ENCODE data around the gene COQ2. TPM values are rescaled to one million over a fixed set of nuclear protein-coding genes. Genes with fewer than 3 reads are reported as not detected.

Gene COQ2
- total and polyA plus RNA-seq, 2 experiments from 2014 or later: 9.5 to 19.1 TPM

DNA sequence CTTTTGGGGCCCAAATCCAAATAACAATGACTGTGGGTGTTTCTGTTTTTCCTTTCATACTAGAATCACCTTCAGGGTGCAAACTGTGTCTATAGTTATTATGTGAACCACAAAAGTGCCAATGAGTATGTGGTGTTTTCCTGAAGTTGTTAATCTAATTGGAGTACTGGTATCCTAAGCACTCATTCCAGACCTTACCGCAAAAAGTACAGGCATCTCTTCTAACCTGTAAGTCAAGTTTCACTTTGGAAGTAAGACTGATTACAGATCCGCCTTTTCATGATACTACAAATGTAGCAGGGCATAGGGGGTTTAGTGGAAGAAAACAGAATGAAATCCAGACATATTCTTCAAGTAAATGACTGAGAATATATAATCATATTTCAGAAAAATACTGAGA lies 16.1 kb downstream of the COQ2 start:
- no peaks in the 10 kb centered on the region for H3K9me2 ChIP-seq (ENCODE audit: insufficient read depth)
- no peak overlapping the region for H2AFZ ChIP-seq
- peaks cover 23% of the 10 kb centered on the region; the same call in 1 of the 2 replicates for H3F3A ChIP-seq (ENCODE audit: insufficient read depth)
- no peaks in the 10 kb centered on the region for H3K79me2 ChIP-seq (ENCODE audit: insufficient read depth)
- no peak overlapping the region for H3K4me2 ChIP-seq (ENCODE audit: unreplicated experiment)
- DNase-seq: no peak
- no peaks in the 10 kb centered on the region for H3K36me3 ChIP-seq (ENCODE audit: low read depth)
- H4K20me1 ChIP-seq (ENCODE audit: insufficient read depth): no peaks in the 10 kb centered on the region
- no peak overlapping the region for H3K27ac ChIP-seq
- no peak for TF ChIP-seq EZH2 (IDR thresholded peaks at IDR 0.05; ENCODE audit: insufficient read depth, poor library complexity, severe bottlenecking)
- no peak for TF ChIP-seq EZH2phosphoT487 (IDR thresholded peaks at IDR 0.05; ENCODE audit: insufficient read depth, low read depth)
- WGBS, 2 experiments (ENCODE audit: low coverage in 1 of 2, low lambda C conversion rate in 2 of 2, missing lambda C conversion rate in 2 of 2): 47% methylated on average over 2 of the region's 2 CpGs
- H3K9me3 ChIP-seq (ENCODE audit: low read depth): no peaks in the 10 kb centered on the region
- H3K27me3 ChIP-seq (replicated peaks; ENCODE audit: insufficient read depth): no peaks in the 10 kb centered on the region
- no peak overlapping the region for H3K4me3 ChIP-seq
- H3K4me1 ChIP-seq (ENCODE audit: insufficient read depth): peaks cover 24% of the 10 kb centered on the region
- in situ Hi-C loops (cut with MboI): loop anchor here (25.0 kb wide), 2 partner anchors 406 to 806 kb away; no protein-coding TSS in a partner anchor
- no peak overlapping the region for H3K9ac ChIP-seq

DNA sequence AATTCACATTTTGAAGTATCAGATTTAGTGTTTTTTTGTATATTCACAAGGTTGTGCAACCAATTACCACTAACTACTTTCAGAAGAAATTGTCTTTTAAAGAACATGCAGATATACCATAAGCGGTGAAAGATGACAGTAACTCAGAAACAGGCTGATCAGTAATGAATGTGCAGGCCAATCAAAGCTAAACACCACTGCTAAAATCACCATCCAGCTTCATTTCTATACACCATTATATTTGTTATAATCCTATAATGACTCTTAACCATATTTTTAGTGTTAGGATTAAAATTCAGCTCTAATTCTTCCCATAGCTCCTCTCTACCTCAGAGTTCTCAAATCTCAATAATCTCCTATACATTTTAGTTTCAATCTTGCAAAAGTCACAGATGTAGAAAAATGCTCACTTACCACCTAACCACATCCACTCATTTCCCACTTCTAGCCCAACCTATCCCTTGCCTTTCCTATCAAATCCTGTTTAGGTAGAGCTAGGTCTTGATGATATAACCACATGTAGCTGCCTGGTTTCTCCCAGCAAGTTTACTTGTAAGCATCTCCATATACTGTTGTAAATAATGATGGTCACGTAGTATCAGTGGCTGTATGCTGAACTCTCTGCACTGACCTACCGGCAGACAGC lies 16.6 kb downstream of the COQ2 start:
- Histone ChIP-seq H3K36me3 (ENCODE audit: low read depth) (no peaks in the 10 kb centered on the region), H3K9me2 (ENCODE audit: insufficient read depth) (no peaks in the 10 kb centered on the region), H3K27me3 (replicated peaks; ENCODE audit: insufficient read depth) (no peaks in the 10 kb centered on the region), H3K9me3 (ENCODE audit: low read depth) (no peaks in the 10 kb centered on the region), H3K4me3 (no peak overlapping the region), H4K20me1 (ENCODE audit: insufficient read depth) (no peaks in the 10 kb centered on the region), H3K4me1 (ENCODE audit: insufficient read depth) (peaks cover 24% of the 10 kb centered on the region), H3K27ac (no peak overlapping the region; the same call in 1 of the 2 replicates), H3K79me2 (ENCODE audit: insufficient read depth) (no peaks in the 10 kb centered on the region), H3F3A (ENCODE audit: insufficient read depth) (peaks cover 23% of the 10 kb centered on the region; the same call in 1 of the 2 replicates), H2AFZ (no peak overlapping the region), H3K4me2 (ENCODE audit: unreplicated experiment) (peak overlapping the region; percentile 43), H3K9ac (no peak overlapping the region; the same call in 1 of the 2 replicates)
- in situ Hi-C loops (cut with MboI): loop anchor here (25.0 kb wide), 2 partner anchors 406 to 806 kb away; no protein-coding TSS in a partner anchor
- TF ChIP-seq EZH2phosphoT487 (IDR thresholded peaks at IDR 0.05; ENCODE audit: insufficient read depth, low read depth): no peak
- no peak for TF ChIP-seq EZH2 (IDR thresholded peaks at IDR 0.05; ENCODE audit: insufficient read depth, poor library complexity, severe bottlenecking)
- no peak for DNase-seq
- 97 to 99% methylated on average over 3 of the region's 3 CpGs for WGBS, 2 experiments (ENCODE audit: low coverage in 1 of 2, low lambda C conversion rate in 2 of 2, missing lambda C conversion rate in 2 of 2)

DNA sequence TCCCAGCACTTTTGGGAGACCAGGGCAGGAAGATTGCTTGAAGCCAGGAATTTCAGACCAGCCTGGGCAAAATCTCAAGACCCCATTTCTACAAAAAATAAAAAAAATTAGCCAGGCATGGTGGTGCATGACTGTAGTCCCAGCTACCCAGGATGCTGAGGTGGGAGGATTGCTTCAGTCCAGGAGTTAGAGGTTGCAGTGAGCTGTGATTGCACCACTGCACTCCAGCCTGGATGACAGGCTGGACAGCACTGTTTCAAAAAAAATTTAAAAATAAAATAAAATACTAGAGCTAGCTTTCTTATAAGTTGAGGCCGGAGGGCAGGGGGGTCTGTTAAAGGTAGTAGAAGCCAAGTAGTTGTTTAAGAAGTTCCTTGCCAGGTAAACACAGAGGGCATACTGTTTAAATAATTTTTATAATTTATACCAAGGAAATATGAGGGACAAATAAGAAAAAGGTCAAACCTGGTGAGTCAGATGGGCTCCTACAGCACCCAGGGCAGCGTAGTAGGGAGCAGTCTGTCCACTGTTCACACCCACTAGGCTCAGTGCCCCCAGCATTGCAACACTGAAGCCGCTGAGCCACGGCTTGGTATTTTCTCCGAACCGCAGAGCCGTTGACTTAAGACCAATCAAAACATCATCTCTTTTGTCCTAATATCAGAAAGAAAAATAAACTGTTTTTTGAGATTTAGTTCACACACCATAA lies 17.3 kb downstream of the COQ2 start:
- Histone ChIP-seq H3F3A (ENCODE audit: insufficient read depth) (peaks cover 23% of the 10 kb centered on the region; the same call in 1 of the 2 replicates), H3K9me3 (ENCODE audit: low read depth) (no peaks in the 10 kb centered on the region), H3K9me2 (ENCODE audit: insufficient read depth) (no peaks in the 10 kb centered on the region), H3K9ac (peak overlapping the region; percentile 23; the same call in 1 of the 2 replicates), H3K27ac (peak overlapping the region; percentile 73), H3K4me1 (ENCODE audit: insufficient read depth) (peaks cover 24% of the 10 kb centered on the region), H3K4me3 (no peak overlapping the region), H3K27me3 (replicated peaks; ENCODE audit: insufficient read depth) (no peaks in the 10 kb centered on the region), H3K36me3 (ENCODE audit: low read depth) (no peaks in the 10 kb centered on the region), H3K4me2 (ENCODE audit: unreplicated experiment) (peak overlapping the region; percentile 43), H4K20me1 (ENCODE audit: insufficient read depth) (no peaks in the 10 kb centered on the region), H2AFZ (no peak overlapping the region), H3K79me2 (ENCODE audit: insufficient read depth) (no peaks in the 10 kb centered on the region)
- peak; percentile 86 for DNase-seq
- TF ChIP-seq EZH2 (IDR thresholded peaks at IDR 0.05; ENCODE audit: insufficient read depth, poor library complexity, severe bottlenecking): no peak
- TF ChIP-seq EZH2phosphoT487 (IDR thresholded peaks at IDR 0.05; ENCODE audit: insufficient read depth, low read depth): no peak
- in situ Hi-C loops (cut with MboI): loop anchor here (25.0 kb wide), 2 partner anchors 405 to 805 kb away; no protein-coding TSS in a partner anchor
- WGBS, 2 experiments (ENCODE audit: low coverage in 1 of 2, low lambda C conversion rate in 2 of 2, missing lambda C conversion rate in 2 of 2): 69 to 71% methylated on average over 7 of the region's 7 CpGs

DNA sequence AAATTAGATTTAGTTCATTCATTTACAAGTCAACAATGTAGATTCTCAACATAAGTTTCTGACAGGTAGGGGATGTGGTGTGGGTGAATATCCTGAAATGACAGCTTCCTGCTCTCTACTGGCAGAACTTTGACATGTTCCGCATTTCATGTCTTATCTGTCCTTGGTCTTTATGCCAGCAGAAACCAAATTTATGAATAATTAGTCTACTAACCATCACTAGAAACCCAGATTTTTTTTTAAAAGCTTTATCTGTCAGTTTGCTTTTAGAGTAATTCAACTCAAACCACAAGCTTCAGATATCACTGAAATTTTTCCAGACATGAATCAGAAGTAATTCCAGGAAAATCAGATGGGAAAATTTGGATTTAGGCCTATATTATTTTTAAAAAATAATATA lies 17.9 kb downstream of the COQ2 start:
- Histone ChIP-seq H3K79me2 (ENCODE audit: insufficient read depth) (no peaks in the 10 kb centered on the region), H3K9me2 (ENCODE audit: insufficient read depth) (no peaks in the 10 kb centered on the region), H3K4me2 (ENCODE audit: unreplicated experiment) (no peak overlapping the region), H3K9me3 (ENCODE audit: low read depth) (no peaks in the 10 kb centered on the region), H3K36me3 (ENCODE audit: low read depth) (no peaks in the 10 kb centered on the region), H4K20me1 (ENCODE audit: insufficient read depth) (no peaks in the 10 kb centered on the region), H3K27me3 (replicated peaks; ENCODE audit: insufficient read depth) (no peaks in the 10 kb centered on the region), H3K27ac (peak overlapping the region; percentile 73), H3F3A (ENCODE audit: insufficient read depth) (peaks cover 23% of the 10 kb centered on the region; the same call in 1 of the 2 replicates), H3K4me3 (no peak overlapping the region), H3K9ac (peak overlapping the region; percentile 23; the same call in 1 of the 2 replicates), H2AFZ (no peak overlapping the region), H3K4me1 (ENCODE audit: insufficient read depth) (peaks cover 24% of the 10 kb centered on the region)
- DNase-seq: no peak
- WGBS, 2 experiments (ENCODE audit: low coverage in 1 of 2, low lambda C conversion rate in 2 of 2, missing lambda C conversion rate in 2 of 2): 90 to 93% methylated on average over 1 of the region's 1 CpG
- TF ChIP-seq EZH2 (IDR thresholded peaks at IDR 0.05; ENCODE audit: insufficient read depth, poor library complexity, severe bottlenecking) (no peak), EZH2phosphoT487 (IDR thresholded peaks at IDR 0.05; ENCODE audit: insufficient read depth, low read depth) (no peak)
- in situ Hi-C loops (cut with MboI): loop anchor here (25.0 kb wide), 2 partner anchors 404 to 804 kb away; no protein-coding TSS in a partner anchor
